ENCODE measurements around the gene IRGQ.

- no peak for TF ChIP-seq EZH2 (IDR thresholded peaks at IDR 0.05; ENCODE audit: borderline replicate concordance, low read depth, low read length, severe bottlenecking)
- TF ChIP-seq CTCF (IDR thresholded peaks at IDR 0.05; ENCODE audit: borderline replicate concordance, extremely low read depth, low read length, poor library complexity, severe bottlenecking), result no peak
Measured at GRCh38 chr19:43594081-43594697, 1.7 kb downstream of the IRGQ start.
